ENCODE measurements around the gene NLRC3.
"Not testable (repeated sequence)": the region's sequence is repeated elsewhere in the genome, so short reads cannot be mapped to it uniquely, and the experiment has no call there.

NLRC3 gene

DNA sequence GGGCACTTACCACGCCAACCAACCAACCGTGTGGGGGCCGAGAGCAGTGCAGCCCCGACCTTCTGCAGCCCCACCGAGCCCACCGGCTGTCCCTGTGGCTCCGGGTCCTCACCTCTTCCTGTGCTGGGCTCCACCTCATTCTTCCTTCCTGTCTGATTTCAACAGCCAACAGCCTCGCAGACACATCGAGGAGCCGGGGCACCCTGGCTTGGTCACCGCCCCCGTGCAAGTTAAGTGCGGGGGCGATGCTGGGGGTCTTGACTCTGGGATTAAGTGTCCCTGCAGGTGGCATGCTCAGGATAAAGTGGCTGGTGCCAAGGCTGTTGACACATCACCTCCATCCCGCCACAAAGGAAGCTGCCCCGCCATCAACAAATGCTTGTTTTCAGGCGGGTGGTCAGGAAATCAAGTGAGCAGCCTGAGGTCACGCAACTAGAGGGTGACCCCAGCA is at the start of gene NLRC3:
Gene NLRC3, minus strand, starts transcription at position 102 of the 451 bp plus-strand sequence. CDS start 12,367 bp downstream, outside the sequence.
- DNase-seq, result peak; percentile 51

DNA sequence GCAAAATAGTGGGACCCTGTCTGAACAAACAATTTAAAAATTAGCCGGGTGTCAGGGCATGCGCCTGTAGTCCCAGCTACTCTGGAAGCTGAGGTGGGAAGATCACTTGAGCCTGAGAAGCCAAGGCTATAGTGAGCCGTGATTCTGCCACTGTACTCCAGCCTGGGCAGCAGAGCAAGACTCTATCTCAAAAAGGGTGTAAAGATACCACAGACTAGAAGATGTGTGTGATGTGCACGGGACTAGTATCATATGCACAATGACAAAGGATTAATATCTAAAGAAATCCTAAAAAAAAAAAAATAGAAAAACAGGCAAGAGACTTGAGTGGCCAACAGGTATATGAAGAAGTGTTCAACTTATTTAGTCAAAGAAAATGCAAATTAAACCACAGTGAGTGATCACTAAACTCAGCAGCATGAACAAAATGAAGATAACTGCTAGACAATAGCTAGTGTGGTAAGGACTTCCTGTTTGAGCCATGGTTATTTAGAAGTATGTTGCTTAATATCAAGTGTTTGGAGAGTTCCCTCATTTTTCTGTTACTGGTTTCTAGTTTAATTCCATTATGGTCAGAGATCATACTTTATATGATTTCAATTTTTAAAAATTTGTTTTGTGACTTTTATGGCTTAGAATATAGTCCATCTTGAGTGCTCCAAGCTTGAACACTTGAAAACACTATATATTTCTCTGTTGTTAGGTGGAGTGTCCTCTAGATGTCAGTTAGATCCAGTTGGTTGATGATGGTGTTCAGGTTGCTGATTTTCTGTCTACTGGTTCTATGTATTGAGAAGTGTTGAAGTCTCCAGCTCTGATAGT is 48.9 kb upstream of the NLRC3 start:
- DNase-seq, result no peak

GRCh38 chr16:3625331-3625730 is 48.1 kb upstream of the NLRC3 start:
- DNase-seq, result no peak

GRCh38 chr16:3623642-3624041 is 46.4 kb upstream of the NLRC3 start:
- no peak for DNase-seq

GRCh38 chr16:3618769-3619141 is 41.6 kb upstream of the NLRC3 start:
- DNase-seq, result no peak

GRCh38 chr16:3612510-3613466 is 35.6 kb upstream of the NLRC3 start:
- DNase-seq, result no peak

DNA sequence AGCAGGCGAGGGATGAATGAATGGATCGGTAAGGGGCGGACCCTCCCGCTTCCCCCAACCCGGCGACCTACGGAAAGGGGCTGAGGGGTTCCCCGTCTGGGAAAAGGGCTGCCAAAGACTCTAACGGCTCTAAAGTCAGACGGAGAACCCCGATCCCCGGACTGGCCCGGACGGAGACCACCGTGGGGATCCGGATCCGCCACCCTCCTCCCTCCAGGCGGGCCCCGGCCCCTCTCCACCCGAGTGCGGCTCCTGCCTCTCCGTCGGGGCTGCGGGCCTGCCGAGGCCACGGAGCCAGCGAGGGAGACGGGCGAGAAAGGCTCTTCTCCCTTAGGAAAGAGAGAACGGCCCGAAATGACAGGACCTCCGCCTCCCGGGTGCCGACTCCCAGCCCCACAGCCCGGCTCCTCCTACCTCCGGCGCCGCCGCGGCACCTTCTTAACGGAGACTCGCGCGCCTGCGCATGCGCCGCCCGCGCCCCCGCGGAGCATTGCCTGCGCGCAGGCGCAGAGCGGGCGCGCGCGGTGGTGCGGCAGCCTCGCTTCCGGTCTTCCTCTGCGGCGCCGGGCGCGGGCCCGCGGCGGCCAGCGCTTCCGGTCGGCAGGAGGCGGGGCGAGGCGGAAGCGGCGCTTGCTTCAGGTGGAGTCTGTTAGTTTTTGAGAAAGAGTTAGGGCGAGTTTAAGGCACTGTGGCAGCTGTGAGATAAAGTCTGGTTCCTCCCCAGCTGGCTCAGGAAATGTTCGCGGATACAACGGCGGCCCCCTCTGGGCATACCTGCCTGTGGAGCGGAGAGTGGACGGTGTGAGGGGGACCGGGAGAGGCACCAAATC is 34.2 kb upstream of the NLRC3 start, which contains the start of gene SLX4:
Gene SLX4, minus strand, starts transcription at position 461 of the 830 bp plus-strand sequence. CDS start 2,642 bp downstream, outside the sequence.
- peak; percentile 92 for DNase-seq

- no peak for DNase-seq
These were observed 33.5 kb upstream of the NLRC3 start for GRCh38 chr16:3610698-3611145.

- DNase-seq, result no peak
These were observed 32.9 kb upstream of the NLRC3 start for GRCh38 chr16:3609895-3610697.

DNA sequence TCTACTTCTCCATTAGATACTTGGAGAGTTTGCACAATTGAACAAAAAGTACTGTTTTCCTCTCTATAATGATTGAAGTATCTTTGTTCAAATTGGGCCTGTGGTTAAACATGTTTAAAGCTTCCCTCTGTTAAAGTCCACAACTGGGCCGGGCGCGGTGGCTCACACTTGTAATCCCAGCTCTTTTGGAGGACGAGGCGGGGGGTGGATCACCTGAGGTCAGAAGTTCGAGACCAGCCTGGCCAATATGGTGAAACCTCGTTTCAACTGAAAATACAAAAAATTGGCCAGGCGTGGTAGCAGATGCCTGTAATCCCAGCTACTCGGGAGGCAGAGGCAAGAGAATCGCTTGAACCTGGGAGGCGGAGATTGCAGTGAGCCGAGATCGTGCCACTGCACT is 31.8 kb upstream of the NLRC3 start:
- not testable (repeated sequence) for DNase-seq

DNA sequence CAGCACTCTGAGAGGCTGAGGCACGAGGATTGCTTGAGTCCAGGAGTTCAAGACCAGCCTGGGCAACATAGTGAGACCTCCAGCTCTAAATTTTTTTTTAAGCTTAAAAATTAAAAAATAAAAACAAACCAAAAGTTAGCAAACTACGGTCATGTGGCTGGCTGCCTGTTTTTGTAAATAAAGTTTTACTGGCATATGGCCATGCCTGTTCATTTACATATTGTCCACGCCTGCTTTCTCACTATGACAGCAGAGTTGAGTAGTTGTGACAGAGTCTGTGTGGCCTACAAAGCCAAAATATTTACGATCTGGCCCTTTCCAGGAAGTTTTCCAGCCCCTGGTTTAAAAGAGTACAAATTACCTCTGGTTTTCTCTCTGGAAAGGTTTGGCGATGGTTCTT is 30.9 kb upstream of the NLRC3 start:
- DNase-seq, result no peak

- DNase-seq, result no peak
These were observed 30.4 kb upstream of the NLRC3 start for GRCh38 chr16:3607634-3608033.

DNA sequence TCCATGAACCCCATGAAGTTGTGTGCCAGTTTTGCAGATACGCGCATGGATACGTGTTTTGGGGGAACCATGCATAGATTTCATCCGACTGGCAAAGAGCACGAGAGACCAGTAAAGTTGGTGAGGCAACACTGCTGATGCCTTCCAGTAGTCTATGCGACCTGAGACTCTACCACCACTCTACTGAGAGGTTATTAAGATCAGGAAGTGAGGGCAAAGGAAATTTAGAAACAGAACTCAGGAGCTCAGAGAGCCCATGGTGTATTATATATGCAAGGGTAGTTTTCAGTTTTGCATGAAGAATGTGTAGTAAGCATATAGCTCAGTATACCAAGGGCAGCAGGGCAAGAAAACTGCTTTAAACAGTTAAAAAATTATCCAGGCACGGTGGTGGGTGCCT is 30.0 kb upstream of the NLRC3 start:
- no peak for DNase-seq

- no peak for DNase-seq
These were observed 29.2 kb upstream of the NLRC3 start for GRCh38 chr16:3606441-3606840.

GRCh38 chr16:3602320-3602653 is 25.1 kb upstream of the NLRC3 start:
- DNase-seq, result no peak

DNA sequence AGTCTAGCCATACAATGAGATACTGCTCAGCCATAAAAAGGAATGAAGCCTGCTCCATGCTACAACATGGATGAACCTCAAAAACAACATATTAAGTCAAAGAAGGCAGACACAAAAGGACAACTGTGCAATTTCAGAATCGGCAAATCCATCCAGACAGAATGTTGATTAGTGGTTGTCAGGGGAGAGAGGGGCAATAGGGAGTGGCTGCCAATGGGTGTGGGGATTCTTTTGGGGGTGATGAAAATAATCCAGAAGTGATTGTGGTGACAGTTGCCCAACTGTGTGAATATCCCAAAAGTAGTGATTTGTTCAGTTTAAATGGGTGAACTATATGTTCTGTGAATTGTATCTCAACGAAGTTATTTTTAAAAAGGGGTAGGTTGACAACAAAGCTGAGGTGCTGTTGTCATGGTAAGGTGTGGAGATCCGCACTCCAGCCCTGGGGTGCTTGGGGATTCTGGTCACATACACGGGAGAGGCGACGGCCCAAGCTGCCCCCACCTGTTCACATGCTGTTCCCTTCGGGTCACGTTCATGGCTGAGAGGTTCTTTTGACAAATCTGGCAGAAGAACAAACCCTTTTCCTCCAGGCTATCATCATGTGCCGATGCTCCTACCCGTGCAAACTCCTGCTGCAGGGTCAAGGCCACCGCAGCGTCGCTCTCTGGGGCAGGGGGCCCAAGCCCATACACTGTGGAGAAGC is 24.6 kb upstream of the NLRC3 start:
- no peak for DNase-seq

DNA sequence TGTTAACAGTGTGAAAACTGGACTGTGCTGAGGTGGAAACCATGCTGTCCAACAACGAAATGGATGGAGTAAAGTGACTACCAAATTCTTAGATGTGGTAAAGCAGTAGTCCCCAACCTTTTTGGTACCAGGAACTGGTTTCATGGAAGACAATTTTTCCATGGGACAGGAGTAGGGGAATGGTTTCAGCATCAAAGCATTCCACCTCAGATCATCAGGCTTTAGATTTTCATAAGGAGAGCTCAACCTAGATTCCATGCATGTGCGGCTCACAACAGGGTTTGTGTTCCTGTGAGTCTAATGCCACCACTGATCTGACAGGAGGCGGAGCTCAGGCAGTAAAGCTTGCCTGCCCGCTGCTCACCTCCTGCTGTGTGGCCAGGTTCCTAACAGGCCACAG is 22.7 kb upstream of the NLRC3 start:
- DNase-seq, result no peak

GRCh38 chr16:3599121-3599520 is 21.9 kb upstream of the NLRC3 start:
- no peak for DNase-seq

GRCh38 chr16:3598236-3598635 is 21.0 kb upstream of the NLRC3 start:
- DNase-seq, result no peak

DNA sequence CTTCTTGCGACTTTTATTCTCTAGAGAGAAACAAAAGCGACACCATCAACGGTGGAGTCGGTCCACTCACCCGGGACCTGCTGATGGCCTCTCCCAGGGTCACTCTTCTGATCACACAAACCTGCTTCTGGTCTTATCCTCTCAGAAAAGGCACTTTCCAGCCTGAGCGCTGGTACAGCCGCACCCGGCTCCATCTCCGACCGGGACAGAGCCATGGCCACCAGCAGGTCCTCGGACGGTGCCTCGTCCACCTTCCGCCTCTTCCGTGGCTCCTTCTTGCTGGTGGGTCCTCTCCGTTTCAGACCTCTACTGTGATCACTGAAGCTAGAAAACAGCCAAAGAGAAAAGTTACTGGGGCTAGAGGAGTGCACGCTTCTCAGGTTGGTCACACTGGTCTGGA is 20.5 kb upstream of the NLRC3 start:
- no peak for DNase-seq

DNA sequence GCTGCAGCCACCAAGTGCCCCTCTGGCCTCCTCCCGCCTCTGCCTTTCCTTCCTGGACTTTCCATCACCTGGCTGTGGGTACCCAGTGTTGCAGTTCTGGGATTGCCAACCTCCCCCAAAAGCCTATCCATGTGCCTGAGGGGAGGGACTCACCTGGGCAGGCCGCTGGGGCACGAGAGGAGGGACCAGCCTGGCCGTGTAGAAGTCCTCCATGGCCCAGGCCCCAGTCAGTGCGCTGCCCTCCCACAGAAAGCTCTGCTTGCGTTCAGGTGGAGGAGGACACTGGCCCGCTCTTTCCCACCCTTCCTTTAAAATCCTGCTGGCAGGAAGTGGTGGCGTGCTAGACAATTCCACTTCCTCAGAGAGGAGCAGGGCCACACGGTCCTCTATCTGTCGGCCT is 20.0 kb upstream of the NLRC3 start:
- no peak for DNase-seq

All from activated CD4-positive, alpha-beta T cell treated with anti-CD3 and anti-CD28 coated beads for 48 hours (primary cell).